Esophagus muscularis mucosa (tissue), 4 donors: ENCODE results near the gene ECE2. TPM values are rescaled to one million over a fixed set of nuclear protein-coding genes. Genes with fewer than 3 reads are reported as not detected.

Source experiments
- DNase-seq: peaks from one replicate; pipeline ENCODE4 v3.0.0-alpha.2; 2017; ENCODE audit errors: extremely low spot score
- H3K27ac ChIP-seq, 4 donors: fragments of 200-600 bp; sonication (generic); replicated peaks in 1 of 4; 1 replicate in 3 of 4; 2 replicates in 1 of 4; pipeline ENCODE4 v1.5.1; 2016 to 2019; ENCODE audit warnings: mild to moderate bottlenecking in 1 of 4
- H3K27me3 ChIP-seq, 4 donors: fragments of 200-600 bp; sonication (generic); one replicate each; pipeline versions ENCODE4 v1.5.1 to v1.6.0; 2016 to 2019
- H3K36me3 ChIP-seq, 4 donors: fragments of 200-600 bp; sonication (generic); one replicate each; pipeline ENCODE4 v1.5.1; 2016 to 2019
- H3K4me1 ChIP-seq, 4 donors: fragments of 200-600 bp; sonication (generic); one replicate each; pipeline ENCODE4 v1.5.1; 2016 to 2019
- H3K4me3 ChIP-seq, 4 donors: fragments of 200-600 bp; sonication (generic); 1 replicate in 2 of 4; 2 replicates in 2 of 4; pipeline ENCODE4 v1.5.1; 2016 to 2019; ENCODE audit warnings: mild to moderate bottlenecking in 4 of 4, moderate library complexity in 1 of 4
- H3K9me3 ChIP-seq, 4 donors: fragments of 200-600 bp; sonication (generic); 1 replicate in 3 of 4; 2 replicates in 1 of 4; pipeline ENCODE4 v1.5.1; 2016 to 2019
- CTCF ChIP-seq, 3 experiments: fragments of 200-600 bp in 2 of 3; fragments of 450-650 bp in 1 of 3; sonication (generic) in 2 of 3; IDR thresholded peaks; one replicate each; pipeline ENCODE4 v1.5.1; 2017 to 2019; ENCODE audit warnings: antibody characterized with exemption in 3 of 3, mild to moderate bottlenecking in 2 of 3, moderate library complexity in 1 of 3
- EP300 ChIP-seq: sonication (generic); formaldehyde crosslinking; IDR thresholded peaks from one replicate; pipeline ENCODE4 v1.6.1; 2017; ENCODE audit warnings: antibody characterized with exemption
- POLR2A ChIP-seq: fragments of 450-650 bp; IDR thresholded peaks from one replicate; pipeline ENCODE4 v1.6.1; 2017; ENCODE audit warnings: antibody characterized with exemption, moderate library complexity, mild to moderate bottlenecking, low read depth
- POLR2AphosphoS5 ChIP-seq, 2 donors: sonication (generic); formaldehyde crosslinking; IDR thresholded peaks; one replicate each; pipeline ENCODE4 v1.6.1; 2017; ENCODE audit warnings: antibody characterized with exemption in 2 of 2
- WGBS: methylation state at CpG from one replicate; pipeline ENCODE4 v1.1.5; 2018; 5-methylcytosine and 5-hydroxymethylcytosine counted together
- intact Hi-C: fragments of 100-400 bp; cut with DNase I; formaldehyde crosslinking; loops from one replicate; pipeline ENCODE4 v1.15.1; 2023
- total RNA-seq, 4 donors: library from RNA; depleted of rRNA; stranded (reverse); fragments of >200 nt; gene quantifications; one replicate each; pipeline versions ENCODE4 v1.1.0 to v1.2.1, GENCODE V29; 2016

ECE2 gene
- total RNA-seq, 4 donors from 2014 or later = 0.42 to 0.69 (median 0.56) TPM

DNA sequence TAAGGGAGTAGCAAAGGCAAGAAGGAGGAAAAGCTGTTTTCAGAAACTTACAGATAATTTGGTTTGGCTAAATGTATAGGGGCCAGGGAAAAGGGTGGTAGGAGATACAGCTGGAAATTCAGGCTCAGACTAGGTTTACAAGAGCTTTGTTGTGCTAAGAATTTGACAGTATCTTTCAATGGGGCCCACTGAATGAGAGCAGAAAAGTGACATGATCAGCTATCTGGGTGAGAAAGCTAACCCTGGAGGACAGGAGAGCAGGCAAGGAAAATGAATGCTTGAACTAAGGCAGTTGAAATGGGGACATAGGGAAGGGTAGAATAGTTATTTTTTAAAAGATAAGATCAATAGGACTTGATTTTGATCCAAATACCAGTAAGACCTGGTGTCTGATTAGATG is 35.8 kb downstream of the ECE2 start:
- Histone ChIP-seq H3K27me3 (no peaks in the 10 kb centered on the region), H3K4me1 (peaks cover 15 to 19% (median 17%) of the 10 kb centered on the region in 4 donors), H3K27ac (no peak overlapping the region), H3K4me3 (no peak overlapping the region), H3K36me3 (peaks cover 19 to 41% (median 34%) of the 10 kb centered on the region in 4 donors), H3K9me3 (no peaks in the 10 kb centered on the region)
- no peak for DNase-seq
- intact Hi-C loops = no loop called here
- TF ChIP-seq CTCF (IDR thresholded peaks at IDR 0.05) (no peak), POLR2A (no peak), EP300 (no peak), POLR2AphosphoS5 (IDR thresholded peaks at IDR 0.05) (no peak)

DNA sequence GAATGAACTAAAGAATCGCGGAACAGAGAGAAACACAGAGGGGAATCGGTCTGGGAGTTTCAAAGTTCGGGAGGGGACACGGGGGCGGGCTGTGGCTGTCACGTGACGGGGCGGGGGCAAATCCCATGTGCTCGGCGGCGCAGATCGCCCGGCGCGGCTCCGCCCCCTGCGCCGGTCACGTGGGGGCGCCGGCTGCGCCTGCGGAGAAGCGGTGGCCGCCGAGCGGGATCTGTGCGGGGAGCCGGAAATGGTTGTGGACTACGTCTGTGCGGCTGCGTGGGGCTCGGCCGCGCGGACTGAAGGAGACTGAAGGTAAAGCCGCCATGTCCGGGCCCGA is 38.5 kb downstream of the ECE2 start, which contains the start of gene EIF4G1:
EIF4G1 (plus strand) TSS at position 244 of the 337 bp plus-strand sequence. CDS start 1,191 bp downstream, outside the sequence.
- peak; percentile 84 to 89 for TF ChIP-seq POLR2AphosphoS5 (IDR thresholded peaks at IDR 0.05)
- TF ChIP-seq EP300 = no peak
- H3K4me3 ChIP-seq = peak within 1 kb of the TSS; percentile 81 to 91 (median 88)
- intact Hi-C loops = no loop called here
- 0% methylated on average over 18 of the region's 40 CpGs for WGBS
- H3K9me3 ChIP-seq = no peaks in the 10 kb centered on the region
- H3K4me1 ChIP-seq = peaks cover 39 to 46% (median 44%) of the 10 kb centered on the region in 4 donors
- H3K27ac ChIP-seq = peak within 1 kb of the TSS; percentile 97 to 100 (median 98)
- H3K27me3 ChIP-seq = no peaks in the 10 kb centered on the region
- peaks cover 4 to 36% (median 23%) of the 10 kb centered on the region in 4 donors for H3K36me3 ChIP-seq
- peak; percentile 99 for DNase-seq

- peaks cover 45 to 52% (median 50%) of the 10 kb centered on the region in 4 donors for H3K4me1 ChIP-seq
- TF ChIP-seq POLR2A (peak; percentile 70), EP300 (peak; percentile 49), CTCF (IDR thresholded peaks at IDR 0.05) (no peak), POLR2AphosphoS5 (IDR thresholded peaks at IDR 0.05) (peak; percentile 79 to 88)
- WGBS = 3% methylated on average over 14 of the region's 89 CpGs
- peaks cover 4 to 31% (median 20%) of the 10 kb centered on the region in 4 donors for H3K36me3 ChIP-seq
- intact Hi-C loops = no loop called here
- H3K27me3 ChIP-seq = no peaks in the 10 kb centered on the region
- H3K27ac ChIP-seq = peak overlapping the region; percentile 97 to 100 (median 98)
- peak overlapping the region; percentile 81 to 91 (median 88) for H3K4me3 ChIP-seq
- peak; percentile 96 for DNase-seq
- no peaks in the 10 kb centered on the region for H3K9me3 ChIP-seq
Observed at GRCh38 chr3:184314700-184315542, 39.1 kb downstream of the ECE2 start.

DNA sequence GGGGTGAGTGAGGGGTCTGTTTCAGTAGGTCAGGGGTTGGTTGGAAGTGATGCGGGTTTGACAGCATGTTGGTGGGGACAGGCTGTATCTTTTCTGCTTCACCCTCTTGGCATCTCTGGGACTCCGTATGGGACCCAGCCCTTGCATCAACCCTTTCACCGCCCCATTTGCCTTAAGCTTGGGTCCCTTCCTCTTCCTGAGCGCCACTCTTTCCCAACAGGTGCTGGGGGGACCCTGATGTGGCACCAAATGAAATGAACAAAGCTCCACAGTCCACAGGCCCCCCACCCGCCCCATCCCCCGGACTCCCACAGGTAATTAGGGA is 39.7 kb downstream of the ECE2 start:
- intact Hi-C loops = no loop called here
- no peaks in the 10 kb centered on the region for H3K9me3 ChIP-seq
- peaks cover 49 to 58% (median 55%) of the 10 kb centered on the region in 4 donors for H3K4me1 ChIP-seq
- H3K4me3 ChIP-seq = peak overlapping the region; percentile 81 to 91 (median 88)
- WGBS = 7% methylated on average over 5 of the region's 6 CpGs
- no peaks in the 10 kb centered on the region for H3K27me3 ChIP-seq
- no peak for DNase-seq
- H3K36me3 ChIP-seq = peaks cover 5 to 34% (median 22%) of the 10 kb centered on the region in 4 donors
- TF ChIP-seq POLR2A = no peak
- peak overlapping the region; percentile 97 to 100 (median 98) for H3K27ac ChIP-seq

DNA sequence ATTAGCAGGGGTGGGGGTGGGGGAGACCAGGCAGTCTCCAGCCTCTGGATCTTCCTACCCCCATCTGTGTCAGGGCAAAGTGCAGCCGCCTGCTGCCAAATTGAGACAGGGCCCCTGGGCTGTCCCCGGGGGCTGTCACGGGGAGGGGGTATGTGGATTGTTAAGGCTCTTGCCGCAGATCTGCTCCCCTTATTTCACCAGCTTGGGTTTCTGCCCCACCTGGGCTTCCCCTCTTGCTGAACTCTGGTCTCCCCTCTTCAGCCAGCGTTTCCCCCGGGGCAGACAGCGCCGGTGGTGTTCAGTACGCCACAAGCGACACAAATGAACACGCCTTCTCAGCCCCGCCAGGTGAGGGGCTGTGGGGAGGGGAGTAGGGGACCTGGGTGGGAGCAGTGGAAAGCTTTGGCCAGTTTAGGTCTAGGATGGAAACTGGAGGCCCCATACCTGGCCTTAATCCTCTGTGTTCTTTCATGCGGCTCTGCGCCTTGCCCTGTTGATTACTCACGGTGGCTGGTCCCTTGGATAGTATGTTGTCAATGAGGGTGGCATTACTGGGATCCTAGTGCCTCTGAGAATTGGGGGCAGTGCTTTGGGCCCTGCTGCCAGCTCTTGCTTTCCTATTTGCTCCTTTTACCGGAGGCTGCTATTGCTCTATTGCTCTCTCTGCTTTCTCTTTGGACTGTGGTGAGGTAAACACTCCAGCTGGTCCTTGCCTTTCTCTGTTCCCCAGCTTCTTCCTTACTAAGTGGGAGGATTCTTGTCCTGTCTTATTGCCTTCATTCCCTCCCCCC is 40.2 kb downstream of the ECE2 start:
- intact Hi-C loops = no loop called here
- no peak for TF ChIP-seq CTCF (IDR thresholded peaks at IDR 0.05)
- TF ChIP-seq POLR2A = no peak
- TF ChIP-seq POLR2AphosphoS5 (IDR thresholded peaks at IDR 0.05) = no peak
- TF ChIP-seq EP300 = no peak
- peak overlapping the region; percentile 97 to 100 (median 98) for H3K27ac ChIP-seq
- no peak for DNase-seq
- 46% methylated on average over 16 of the region's 16 CpGs for WGBS
- H3K9me3 ChIP-seq = no peaks in the 10 kb centered on the region
- H3K36me3 ChIP-seq = peaks cover 11 to 39% (median 28%) of the 10 kb centered on the region in 4 donors
- H3K27me3 ChIP-seq = no peaks in the 10 kb centered on the region
- H3K4me3 ChIP-seq = peak overlapping the region; percentile 81 to 91 (median 88)
- H3K4me1 ChIP-seq = peaks cover 54 to 63% (median 61%) of the 10 kb centered on the region in 4 donors
